Upper lobe of right lung (tissue), 1 donor: ENCODE measurements around the gene MAPK12. TPM values are rescaled to one million over a fixed set of nuclear protein-coding genes. Genes with fewer than 3 reads are reported as not detected.

Experiments
- ATAC-seq: fragments of 200-7000 bp; cut with Tn5 transposase; one replicate; pipeline ENCODE4 v1.9.1; 2020; ENCODE audit warnings: mild to moderate bottlenecking, moderate library complexity
- DNase-seq: peaks from one replicate; pipeline ENCODE4 v3.0.0-alpha.2; 2020
- H3K27ac ChIP-seq: fragments of 200-600 bp; one replicate; pipeline ENCODE4 v1.8.0; 2022
- H3K27me3 ChIP-seq: fragments of 200-600 bp; one replicate; pipeline ENCODE4 v1.8.0; 2022; ENCODE audit warnings: mild to moderate bottlenecking
- H3K36me3 ChIP-seq: fragments of 200-600 bp; one replicate; pipeline ENCODE4 v1.8.0; 2022
- H3K4me1 ChIP-seq: fragments of 200-600 bp; one replicate; pipeline ENCODE4 v1.8.0; 2022
- H3K4me3 ChIP-seq: fragments of 200-600 bp; one replicate; pipeline ENCODE4 v1.8.0; 2022; ENCODE audit warnings: mild to moderate bottlenecking
- H3K9me3 ChIP-seq: fragments of 200-600 bp; one replicate; pipeline ENCODE4 v1.8.0; 2022
- CTCF ChIP-seq: fragments of 200-600 bp; IDR thresholded peaks from one replicate; pipeline ENCODE4 v1.8.0; 2022; ENCODE audit warnings: antibody characterized with exemption
- intact Hi-C: fragments of 100-400 bp; cut with DNase I; formaldehyde crosslinking; loops from one replicate; pipeline ENCODE4 v1.11.0; 2022
- total RNA-seq: library from RNA; stranded (reverse); fragmentation: NEBNext Ultra II Directional; extraction: Animal tissue kit (Norgen Biotek cat#: 25700); gene quantifications from one replicate; pipeline ENCODE4 v1.2.1, GENCODE V29; 2021
- donor health status: DM: no; HTN: yes; CAD: no; lungs with severe emphysema.

The MAPK12 gene
- total RNA-seq, 1 donor from 2014 or later = 22.2 TPM

GRCh38 chr22:50289942-50290630 lies 28.6 kb upstream of the MAPK12 start:
- H3K27ac ChIP-seq = no peak overlapping the region
- no peaks in the 10 kb centered on the region for H3K9me3 ChIP-seq
- no peak overlapping the region for H3K4me3 ChIP-seq
- peaks cover 44% of the 10 kb centered on the region for H3K4me1 ChIP-seq
- no peak for TF ChIP-seq CTCF
- DNase-seq (no peak), ATAC-seq (no peak)
- H3K27me3 ChIP-seq = no peaks in the 10 kb centered on the region
- peaks cover 54% of the 10 kb centered on the region for H3K36me3 ChIP-seq
- intact Hi-C loops = no loop called here

- ATAC-seq = no peak
- intact Hi-C loops = no loop called here
Measured at GRCh38 chr22:50289151-50289941, 27.9 kb upstream of the MAPK12 start.

GRCh38 chr22:50287731-50288130 lies 26.2 kb upstream of the MAPK12 start:
- Histone ChIP-seq H3K9me3 (no peaks in the 10 kb centered on the region), H3K27ac (no peak overlapping the region), H3K4me1 (peaks cover 20% of the 10 kb centered on the region), H3K36me3 (peaks cover 74% of the 10 kb centered on the region), H3K27me3 (no peaks in the 10 kb centered on the region), H3K4me3 (no peak overlapping the region)
- DNase-seq (no peak), ATAC-seq (no peak)
- no peak for TF ChIP-seq CTCF
- intact Hi-C loops = no loop called here

More at GRCh38 chr22:50289151-50289941, 27.9 kb upstream of the MAPK12 start:
- Histone ChIP-seq H3K9me3 (no peaks in the 10 kb centered on the region), H3K27ac (no peak overlapping the region), H3K27me3 (no peaks in the 10 kb centered on the region), H3K4me1 (peaks cover 36% of the 10 kb centered on the region), H3K36me3 (peaks cover 60% of the 10 kb centered on the region), H3K4me3 (no peak overlapping the region)
- no peak for DNase-seq
- TF ChIP-seq CTCF = no peak

GRCh38 chr22:50286701-50287318 lies 25.3 kb upstream of the MAPK12 start:
- H3K27me3 ChIP-seq = no peaks in the 10 kb centered on the region
- H3K4me1 ChIP-seq = peaks cover 11% of the 10 kb centered on the region
- no peak overlapping the region for H3K4me3 ChIP-seq
- intact Hi-C loops = no loop called here
- H3K27ac ChIP-seq = no peak overlapping the region
- H3K9me3 ChIP-seq = no peaks in the 10 kb centered on the region
- no peak for DNase-seq
- no peak for ATAC-seq
- peaks cover 83% of the 10 kb centered on the region for H3K36me3 ChIP-seq
- TF ChIP-seq CTCF = no peak

GRCh38 chr22:50286275-50286674 lies 24.8 kb upstream of the MAPK12 start:
- intact Hi-C loops = no loop called here
- H3K27ac ChIP-seq = no peak overlapping the region
- H3K36me3 ChIP-seq = peaks cover 89% of the 10 kb centered on the region
- no peak overlapping the region for H3K4me3 ChIP-seq
- H3K4me1 ChIP-seq = peaks cover 6% of the 10 kb centered on the region
- no peak for TF ChIP-seq CTCF
- no peak for ATAC-seq
- no peak for DNase-seq
- no peaks in the 10 kb centered on the region for H3K9me3 ChIP-seq
- H3K27me3 ChIP-seq = no peaks in the 10 kb centered on the region
